ENCODE data around the gene ITPA.

DNA sequence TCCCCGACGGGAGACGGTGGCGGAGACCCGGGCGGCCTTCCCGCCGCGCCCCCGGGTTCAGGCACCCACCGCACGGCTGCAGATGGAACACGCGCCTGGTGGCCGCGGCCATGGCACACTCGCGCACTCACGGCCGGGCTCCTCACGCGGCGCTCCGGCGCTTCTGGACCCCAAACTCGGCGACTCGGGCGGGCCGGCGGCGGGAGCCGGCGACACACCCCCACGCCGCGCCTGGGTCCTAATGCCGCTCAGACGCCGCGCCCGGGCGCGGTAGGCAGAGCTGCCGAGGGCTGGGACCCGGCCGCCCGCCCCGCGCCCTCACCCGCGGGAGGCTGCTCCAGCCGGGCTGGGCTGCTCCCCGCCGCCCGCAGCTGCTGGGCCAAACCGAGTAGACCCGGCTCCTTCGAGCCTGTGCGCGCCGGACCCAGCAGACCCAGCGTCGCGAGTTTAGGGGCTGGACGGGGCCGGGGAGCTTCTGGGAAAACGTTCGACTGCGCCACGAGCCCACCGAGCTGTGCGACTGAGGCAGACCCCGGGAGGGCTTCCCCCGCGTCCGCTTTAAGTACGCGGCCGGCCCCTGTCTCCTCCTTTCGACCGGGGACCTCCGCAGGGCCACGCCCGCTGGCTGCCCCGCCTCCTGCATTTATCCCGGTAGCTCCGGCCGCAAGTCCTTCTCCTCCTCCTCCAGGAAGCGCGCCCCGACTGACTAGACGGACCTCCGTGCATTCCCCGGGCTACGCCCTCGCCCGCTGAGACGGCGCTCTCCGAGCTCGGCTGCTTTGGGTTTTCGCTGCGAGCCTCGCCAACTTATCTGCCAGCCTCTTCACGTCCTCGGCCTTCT, 29.9 kb downstream of the ITPA start, which contains the start of gene SLC4A11:
- TF ChIP-seq, protein P1, sequence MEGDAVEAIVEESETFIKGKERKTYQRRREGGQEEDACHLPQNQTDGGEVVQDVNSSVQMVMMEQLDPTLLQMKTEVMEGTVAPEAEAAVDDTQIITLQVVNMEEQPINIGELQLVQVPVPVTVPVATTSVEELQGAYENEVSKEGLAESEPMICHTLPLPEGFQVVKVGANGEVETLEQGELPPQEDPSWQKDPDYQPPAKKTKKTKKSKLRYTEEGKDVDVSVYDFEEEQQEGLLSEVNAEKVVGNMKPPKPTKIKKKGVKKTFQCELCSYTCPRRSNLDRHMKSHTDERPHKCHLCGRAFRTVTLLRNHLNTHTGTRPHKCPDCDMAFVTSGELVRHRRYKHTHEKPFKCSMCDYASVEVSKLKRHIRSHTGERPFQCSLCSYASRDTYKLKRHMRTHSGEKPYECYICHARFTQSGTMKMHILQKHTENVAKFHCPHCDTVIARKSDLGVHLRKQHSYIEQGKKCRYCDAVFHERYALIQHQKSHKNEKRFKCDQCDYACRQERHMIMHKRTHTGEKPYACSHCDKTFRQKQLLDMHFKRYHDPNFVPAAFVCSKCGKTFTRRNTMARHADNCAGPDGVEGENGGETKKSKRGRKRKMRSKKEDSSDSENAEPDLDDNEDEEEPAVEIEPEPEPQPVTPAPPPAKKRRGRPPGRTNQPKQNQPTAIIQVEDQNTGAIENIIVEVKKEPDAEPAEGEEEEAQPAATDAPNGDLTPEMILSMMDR (CRISPR knock-in tag; IDR thresholded peaks at IDR 0.05) = no peak
- peak; percentile 58; the same call in 1 of the 2 replicates for TF ChIP-seq PCBP1 (IDR thresholded peaks at IDR 0.05; ENCODE audit: borderline replicate concordance, low read depth, low read length)
- peak; percentile 65 for TF ChIP-seq ZNF124 (CRISPR knock-in tag; IDR thresholded peaks at IDR 0.05)
- TF ChIP-seq ZNF430 (CRISPR knock-in tag; IDR thresholded peaks at IDR 0.05) = no peak
- 0 out of 2 replicates have a peak, but pooled peaks have one; percentile 22 for TF ChIP-seq NKX3-1 (CRISPR knock-in tag; IDR thresholded peaks at IDR 0.05)
- no peak for TF ChIP-seq HNF4A (CRISPR knock-in tag; IDR thresholded peaks at IDR 0.05)
- no peak for TF ChIP-seq POLR2A (IDR thresholded peaks at IDR 0.05; ENCODE audit: insufficient read depth in 1 of 2, low read depth in 2 of 2, low read length in 2 of 2)
- TF ChIP-seq MAFF (IDR thresholded peaks at IDR 0.05; ENCODE audit: low read depth, low read length) = no peak
- TF ChIP-seq MYNN (CRISPR knock-in tag; IDR thresholded peaks at IDR 0.05; ENCODE audit: low read depth) = no peak
- peak; percentile 80 for TF ChIP-seq ZBTB7B (CRISPR knock-in tag; IDR thresholded peaks at IDR 0.05)
- TF ChIP-seq, protein P2, sequence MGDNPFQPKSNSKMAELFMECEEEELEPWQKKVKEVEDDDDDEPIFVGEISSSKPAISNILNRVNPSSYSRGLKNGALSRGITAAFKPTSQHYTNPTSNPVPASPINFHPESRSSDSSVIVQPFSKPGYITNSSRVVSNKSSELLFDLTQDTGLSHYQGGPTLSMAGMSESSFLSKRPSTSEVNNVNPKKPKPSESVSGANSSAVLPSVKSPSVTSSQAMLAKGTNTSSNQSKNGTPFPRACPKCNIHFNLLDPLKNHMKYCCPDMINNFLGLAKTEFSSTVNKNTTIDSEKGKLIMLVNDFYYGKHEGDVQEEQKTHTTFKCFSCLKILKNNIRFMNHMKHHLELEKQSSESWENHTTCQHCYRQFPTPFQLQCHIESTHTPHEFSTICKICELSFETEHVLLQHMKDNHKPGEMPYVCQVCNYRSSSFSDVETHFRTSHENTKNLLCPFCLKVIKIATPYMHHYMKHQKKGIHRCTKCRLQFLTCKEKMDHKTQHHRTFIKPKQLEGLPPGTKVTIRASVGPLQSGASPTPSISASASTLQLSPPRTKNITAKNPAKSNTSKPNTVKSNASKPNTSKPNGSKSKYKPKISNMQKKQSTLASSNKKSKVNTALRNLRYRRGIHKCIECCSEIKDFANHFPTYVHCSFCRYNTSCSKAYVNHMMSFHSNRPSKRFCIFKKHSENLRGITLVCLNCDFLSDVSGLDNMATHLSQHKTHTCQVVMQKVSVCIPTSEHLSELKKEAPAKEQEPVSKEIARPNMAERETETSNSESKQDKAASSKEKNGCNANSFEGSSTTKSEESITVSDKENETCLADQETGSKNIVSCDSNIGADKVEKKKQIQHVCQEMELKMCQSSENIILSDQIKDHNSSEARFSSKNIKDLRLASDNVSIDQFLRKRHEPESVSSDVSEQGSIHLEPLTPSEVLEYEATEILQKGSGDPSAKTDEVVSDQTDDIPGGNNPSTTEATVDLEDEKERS (CRISPR knock-in tag; IDR thresholded peaks at IDR 0.05) = peak; percentile 82

Measured in HepG2 (cell line).